Measurements from ENCODE around the gene APMAP. TPM values are rescaled to one million over a fixed set of nuclear protein-coding genes. Genes with fewer than 3 reads are reported as not detected.

The APMAP gene
- total RNA-seq, 1 experiment from 2014 or later = 82.7 TPM

GRCh38 chr20:24959591-24960301 is 32.8 kb downstream of the APMAP start:
- no peak overlapping the region for H3K4me2 ChIP-seq (ENCODE audit: low read length)
- no peaks in the 10 kb centered on the region for H3K4me1 ChIP-seq (ENCODE audit: control insufficient read depth in 1 of 2, insufficient read depth in 2 of 2, low read length in 2 of 2)
- ChIA-PET POLR2A (no interaction called here), CTCF (no interaction called here), RAD21 (ENCODE audit: low non-redundant PET in 1 of 2, low total read pairs in 2 of 2, uncharacterized antibody in 2 of 2, unreplicated experiment in 2 of 2) (no interaction called here)
- no peaks in the 10 kb centered on the region for H3K9me3 ChIP-seq (ENCODE audit: control insufficient read depth in 1 of 2, insufficient read depth in 1 of 2, low read depth in 1 of 2, low read length in 2 of 2)
- H4K20me1 ChIP-seq (ENCODE audit: insufficient read depth) = no peaks in the 10 kb centered on the region
- no peak overlapping the region for H3K9ac ChIP-seq (ENCODE audit: low read length)
- no peaks in the 10 kb centered on the region for H3K27me3 ChIP-seq (ENCODE audit: insufficient read depth, low read length)
- TF ChIP-seq EZH2 (IDR thresholded peaks at IDR 0.05) (no peak), TCF7L2 (IDR thresholded peaks at IDR 0.05; ENCODE audit: borderline replicate concordance, extremely low read depth, insufficient read depth, insufficient read length) (no peak), ZFX (IDR thresholded peaks at IDR 0.05) (no peak)
- BruUV-seq (replicated peaks) = no TSS peak
- H3K27ac ChIP-seq (ENCODE audit: low read depth, low read length) = no peak overlapping the region
- H3K9me2 ChIP-seq (ENCODE audit: insufficient read depth) = no peaks in the 10 kb centered on the region
- DNase-seq (ENCODE audit: low read depth, low spot score) = no peak
- H3K36me3 ChIP-seq (ENCODE audit: control insufficient read depth in 1 of 2, insufficient read depth in 2 of 2, low read length in 2 of 2) = peaks cover 6 to 27% of the 10 kb centered on the region in 2 experiments; a peak in 3 of 4 replicates
- no peak for ATAC-seq
- H2AFZ ChIP-seq (ENCODE audit: low read depth, low read length, poor library complexity, severe bottlenecking) = no peak overlapping the region
- H3K4me3 ChIP-seq (replicated peaks in 1 of 2; ENCODE audit: low read depth in 1 of 2, low read length in 2 of 2) = no peak overlapping the region
- no peaks in the 10 kb centered on the region for H3K79me2 ChIP-seq (ENCODE audit: insufficient read depth, low read length)
- intact Hi-C loops (cut with micrococcal nuclease) = no loop called here

- CTCF ChIA-PET = no interaction called here
- RAD21 ChIA-PET (ENCODE audit: low non-redundant PET in 1 of 2, low total read pairs in 2 of 2, uncharacterized antibody in 2 of 2, unreplicated experiment in 2 of 2) = no interaction called here
- no peaks in the 10 kb centered on the region for H3K27me3 ChIP-seq (ENCODE audit: insufficient read depth, low read length)
- ATAC-seq (no peak), DNase-seq (ENCODE audit: low read depth, low spot score) (no peak)
- POLR2A ChIA-PET = no interaction called here
- no peaks in the 10 kb centered on the region for H3K9me3 ChIP-seq (ENCODE audit: control insufficient read depth in 1 of 2, insufficient read depth in 1 of 2, low read depth in 1 of 2, low read length in 2 of 2)
- no peaks in the 10 kb centered on the region for H3K4me1 ChIP-seq (ENCODE audit: control insufficient read depth in 1 of 2, insufficient read depth in 2 of 2, low read length in 2 of 2)
- no TSS peak for BruUV-seq (replicated peaks)
- H3K79me2 ChIP-seq (ENCODE audit: insufficient read depth, low read length) = no peaks in the 10 kb centered on the region
- no peaks in the 10 kb centered on the region for H4K20me1 ChIP-seq (ENCODE audit: insufficient read depth)
- H3K36me3 ChIP-seq (ENCODE audit: control insufficient read depth in 1 of 2, insufficient read depth in 2 of 2, low read length in 2 of 2) = peaks cover 6 to 21% of the 10 kb centered on the region in 2 experiments; a peak in 3 of 4 replicates
- no peak overlapping the region for H3K27ac ChIP-seq (ENCODE audit: low read depth, low read length)
- no peak overlapping the region for H3K4me3 ChIP-seq (replicated peaks in 1 of 2; ENCODE audit: low read depth in 1 of 2, low read length in 2 of 2)
- TF ChIP-seq EZH2 (IDR thresholded peaks at IDR 0.05) (no peak), REST (IDR thresholded peaks at IDR 0.05; ENCODE audit: low read depth) (no peak), CEBPB (IDR thresholded peaks at IDR 0.05; ENCODE audit: low read depth) (no peak), EGR1 (IDR thresholded peaks at IDR 0.05; ENCODE audit: low read depth) (no peak), FOSL1 (IDR thresholded peaks at IDR 0.05; ENCODE audit: low read depth) (no peak)
- no peak overlapping the region for H3K4me2 ChIP-seq (ENCODE audit: low read length)
- no peak overlapping the region for H3K9ac ChIP-seq (ENCODE audit: low read length)
- H2AFZ ChIP-seq (ENCODE audit: low read depth, low read length, poor library complexity, severe bottlenecking) = no peak overlapping the region
- H3K9me2 ChIP-seq (ENCODE audit: insufficient read depth) = no peaks in the 10 kb centered on the region
- intact Hi-C loops (cut with micrococcal nuclease) = no loop called here
These were observed 33.8 kb downstream of the APMAP start for GRCh38 chr20:24958506-24959385.
